HCT116 (cell line): ENCODE data around the gene ABHD16A. TPM values are rescaled to one million over a fixed set of nuclear protein-coding genes. Genes with fewer than 3 reads are reported as not detected.

Source experiments
- ATAC-seq: fragments of 200-7000 bp; cut with Tn5 transposase; 2 replicates; pipeline ENCODE4 v1.9.1; 2020; ENCODE audit warnings: mild to moderate bottlenecking, moderate library complexity
- BruUV-seq: library from RNA; stranded (reverse); fragments of 400-500 nt; replicated peaks from 2 replicates; lab custom pipeline; 2021; lab: Mats Ljungman, UMichigan
- CTCF ChIA-PET: fragments of 300-600 bp; sonication (Branson Sonifier 250); formaldehyde crosslinking; loops from one replicate; lab custom pipeline; 2021; ENCODE audit warnings: antibody characterized with exemption; lab: Charles Lee
- POLR2A ChIA-PET: fragments of 300-600, 350-600 bp; sonication (Branson Sonifier 250); formaldehyde crosslinking; loops from one replicate; lab custom pipeline; 2021; ENCODE audit warnings: antibody characterized with exemption; lab: Charles Lee
- RAD21 ChIA-PET, 2 experiments: fragments of 300-600 bp; sonication (Branson Sonifier 250); formaldehyde crosslinking; loops; one replicate each; lab custom pipeline; 2023; ENCODE audit warnings: low total read pairs in 2 of 2; ENCODE audit not compliant: uncharacterized antibody in 2 of 2, unreplicated experiment in 2 of 2, low non-redundant PET in 1 of 2; lab: Charles Lee
- DNase-seq: peaks from one replicate; pipeline ENCODE4 v3.0.0-alpha.2; 2010; ENCODE audit warnings: low read depth, low spot score
- H2AFZ ChIP-seq: fragments of 200-600 bp; shearing (Covaris generic), sonication (generic); 2 replicates; pipeline ENCODE4 v1.6.1; 2017; ENCODE audit warnings: low read depth, mixed run types, mixed read lengths, antibody characterized with exemption, low read length; ENCODE audit not compliant: poor library complexity, severe bottlenecking
- H3K27ac ChIP-seq: 2 replicates; pipeline ENCODE4 v1.5.1; 2012; ENCODE audit warnings: low read depth, low read length
- H3K27me3 ChIP-seq: fragments of 200-600 bp; sonication (generic); 2 replicates; pipeline ENCODE4 v1.6.1; 2016; ENCODE audit warnings: mixed run types, low read length, mixed read lengths; ENCODE audit not compliant: insufficient read depth
- H3K36me3 ChIP-seq, 2 experiments: fragments of 200-500 bp in 1 of 2; fragments of 200-600 bp in 1 of 2; sonication (Bioruptor generic) in 1 of 2; sonication (generic) in 1 of 2; 2 replicates each; pipeline versions ENCODE4 v1.5.1 to v1.6.1; 2014 to 2016; ENCODE audit warnings: low read length in 2 of 2, inconsistent platforms in 1 of 2, mixed read lengths in 1 of 2, mixed run types in 1 of 2; ENCODE audit not compliant: insufficient read depth in 2 of 2, control insufficient read depth in 1 of 2
- H3K4me1 ChIP-seq, 2 experiments: fragments of 200-600 bp in 1 of 2; sonication (generic) in 1 of 2; 2 replicates each; pipeline versions ENCODE4 v1.5.1 to v1.6.1; 2012 to 2017; ENCODE audit warnings: low read length in 2 of 2, inconsistent platforms in 1 of 2, mild to moderate bottlenecking in 1 of 2, mixed read lengths in 1 of 2, mixed run types in 1 of 2, moderate library complexity in 1 of 2; ENCODE audit not compliant: insufficient read depth in 2 of 2, control insufficient read depth in 1 of 2
- H3K4me2 ChIP-seq: fragments of 200-600 bp; sonication (generic); 2 replicates; pipeline ENCODE4 v1.6.1; 2017; ENCODE audit warnings: mixed run types, low read length, mixed read lengths
- H3K4me3 ChIP-seq, 2 experiments: fragments of 200-600 bp in 1 of 2; sonication (generic) in 1 of 2; replicated peaks in 1 of 2; 2 replicates each; pipeline ENCODE4 v1.5.1; 2011 to 2016; ENCODE audit warnings: low read length in 2 of 2, control low read depth in 1 of 2, low read depth in 1 of 2, mild to moderate bottlenecking in 1 of 2, mixed read lengths in 1 of 2, mixed run types in 1 of 2
- H3K79me2 ChIP-seq: fragments of 200-600 bp; sonication (generic); 2 replicates; pipeline ENCODE4 v1.6.1; 2017; ENCODE audit warnings: mild to moderate bottlenecking, mixed run types, low read length, moderate library complexity, mixed read lengths; ENCODE audit not compliant: insufficient read depth
- H3K9ac ChIP-seq: fragments of 200-600 bp; sonication (generic); 2 replicates; pipeline ENCODE4 v1.6.1; 2016; ENCODE audit warnings: low read length, mixed read lengths
- H3K9me2 ChIP-seq: fragments of 200-600 bp; sonication (generic), shearing (Covaris generic); 2 replicates; pipeline ENCODE4 v1.6.1; 2017; ENCODE audit warnings: mixed run types, mild to moderate bottlenecking, moderate library complexity; ENCODE audit not compliant: insufficient read depth
- H3K9me3 ChIP-seq, 2 experiments: fragments of 200-500 bp in 1 of 2; fragments of 200-600 bp in 1 of 2; sonication (Bioruptor generic) in 1 of 2; sonication (generic) in 1 of 2; 2 replicates each; pipeline ENCODE4 v1.6.1; 2014 to 2017; ENCODE audit warnings: low read length in 2 of 2, mixed read lengths in 2 of 2, inconsistent platforms in 1 of 2, low read depth in 1 of 2, mild to moderate bottlenecking in 1 of 2, mixed run types in 1 of 2, moderate library complexity in 1 of 2; ENCODE audit not compliant: control insufficient read depth in 1 of 2, insufficient read depth in 1 of 2
- H4K20me1 ChIP-seq: fragments of 200-600 bp; sonication (generic), shearing (Covaris generic); 2 replicates; pipeline ENCODE4 v1.6.1; 2017; ENCODE audit warnings: mixed run types, mild to moderate bottlenecking, moderate library complexity; ENCODE audit not compliant: insufficient read depth
- CBX3 ChIP-seq: IDR thresholded peaks from 2 replicates; pipeline ENCODE4 v1.6.1; 2012; ENCODE audit warnings: low read depth
- POLR2A ChIP-seq: IDR thresholded peaks from 2 replicates; pipeline ENCODE4 v1.7.0; 2011; ENCODE audit warnings: borderline replicate concordance; ENCODE audit not compliant: insufficient read depth, insufficient read length; ENCODE audit errors: extremely low read depth
- POLR2AphosphoS5 ChIP-seq: IDR thresholded peaks from 2 replicates; pipeline ENCODE4 v1.6.1; 2011; ENCODE audit warnings: mild to moderate bottlenecking, low read depth, low read length, moderate library complexity
- TCF7L2 ChIP-seq: IDR thresholded peaks from 2 replicates; pipeline ENCODE4 v1.7.0; 2011; ENCODE audit warnings: borderline replicate concordance, inconsistent platforms; ENCODE audit not compliant: insufficient read depth, insufficient read length; ENCODE audit errors: extremely low read depth
- ZFX ChIP-seq: fragments of 450-650 bp; IDR thresholded peaks from 2 replicates; pipeline ENCODE4 v1.6.1; 2017
- intact Hi-C: fragments of 100-400 bp; cut with micrococcal nuclease; formaldehyde crosslinking; loops from 2 replicates; pipeline ENCODE4 v1.10.0; 2022
- total RNA-seq: library from RNA; stranded (reverse); gene quantifications from one replicate; pipeline ENCODE4 v1.2.1, GENCODE V29; 2021; ENCODE audit not compliant: unreplicated experiment
- TF ChIP-seq, protein P1 (sequence below): IDR thresholded peaks from 2 replicates; pipeline ENCODE4 v1.6.1; 2012
- TF ChIP-seq, protein P2 (sequence below): IDR thresholded peaks from 2 replicates; pipeline ENCODE4 v1.6.1; 2012; ENCODE audit warnings: low read depth

The ABHD16A gene
- total RNA-seq, 1 experiment from 2014 or later, result 32.4 TPM

DNA sequence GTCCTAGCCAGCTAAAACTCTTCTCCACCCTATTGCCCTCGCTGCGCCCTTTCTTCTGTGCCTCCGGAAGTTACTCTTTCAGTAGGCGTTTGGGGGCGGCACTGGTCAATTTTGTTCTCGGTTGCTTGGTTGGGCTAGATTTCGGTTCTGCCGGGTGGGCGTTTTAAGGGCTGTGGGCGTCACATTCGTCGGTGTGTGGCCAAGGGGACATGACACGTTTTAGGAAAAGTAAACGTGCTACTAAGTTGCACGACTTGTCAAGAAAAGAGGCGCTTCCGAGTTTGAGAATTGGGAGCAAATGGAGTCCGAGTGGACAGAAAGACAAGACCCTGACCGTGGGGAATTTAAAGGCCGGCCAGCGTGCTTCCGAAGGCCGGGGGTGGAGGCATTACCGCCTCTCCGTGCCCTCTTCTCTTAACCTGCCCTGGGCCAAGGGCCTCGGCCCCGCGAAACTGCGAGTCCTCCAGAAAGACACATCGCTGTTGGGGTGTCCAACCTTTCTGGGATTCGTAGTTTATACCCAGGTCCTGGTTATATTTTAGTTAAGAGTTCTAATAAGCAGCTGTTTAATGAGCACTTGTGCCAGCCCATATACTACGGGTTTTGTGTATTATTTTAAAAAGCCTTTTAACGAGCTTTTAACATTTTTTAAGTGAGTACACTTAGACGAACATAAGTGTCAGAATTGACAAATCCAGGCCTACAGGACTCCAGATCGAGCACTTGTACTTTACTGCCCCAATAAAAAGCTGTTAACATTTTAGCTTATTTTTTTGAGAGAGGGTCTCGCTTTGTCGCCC, 50.0 kb downstream of the ABHD16A start:
- intact Hi-C loops, result loop anchor here (1.0 kb wide), 2 partner anchors 33 to 107 kb away; partner anchors contain the start of genes ATP6V1G2 and PRRC2A
- Histone ChIP-seq H3K9me2 (no peaks in the 10 kb centered on the region), H3K27me3 (no peaks in the 10 kb centered on the region), H3K9ac (peak overlapping the region; percentile 80), H3K4me2 (peak overlapping the region; percentile 80), H4K20me1 (no peaks in the 10 kb centered on the region), H3K4me3 (peak overlapping the region; percentile 55 to 66), H3K9me3 (no peaks in the 10 kb centered on the region), H3K36me3 (peaks cover 13 to 16% of the 10 kb centered on the region in 2 experiments), H2AFZ (no peak overlapping the region), H3K4me1 (peaks cover 7 to 21% of the 10 kb centered on the region in 2 experiments), H3K27ac (peak overlapping the region; percentile 89), H3K79me2 (peaks cover 45% of the 10 kb centered on the region)
- CTCF ChIA-PET, result interaction anchor here (1.0 to 1.1 kb wide), 2 partner anchors 116 to 138 kb away, joined by 3 to 4 read pairs; no protein-coding TSS in a partner anchor
- TF ChIP-seq, protein P1, sequence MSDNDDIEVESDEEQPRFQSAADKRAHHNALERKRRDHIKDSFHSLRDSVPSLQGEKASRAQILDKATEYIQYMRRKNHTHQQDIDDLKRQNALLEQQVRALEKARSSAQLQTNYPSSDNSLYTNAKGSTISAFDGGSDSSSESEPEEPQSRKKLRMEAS, result no peak
- TF ChIP-seq POLR2A (peak; percentile 68), ZFX (0 out of 2 replicates have a peak, but pooled peaks have one; percentile 28), CBX3 (no peak), TCF7L2 (peak; percentile 48), POLR2AphosphoS5 (peak; percentile 92)
- TF ChIP-seq, protein P2, sequence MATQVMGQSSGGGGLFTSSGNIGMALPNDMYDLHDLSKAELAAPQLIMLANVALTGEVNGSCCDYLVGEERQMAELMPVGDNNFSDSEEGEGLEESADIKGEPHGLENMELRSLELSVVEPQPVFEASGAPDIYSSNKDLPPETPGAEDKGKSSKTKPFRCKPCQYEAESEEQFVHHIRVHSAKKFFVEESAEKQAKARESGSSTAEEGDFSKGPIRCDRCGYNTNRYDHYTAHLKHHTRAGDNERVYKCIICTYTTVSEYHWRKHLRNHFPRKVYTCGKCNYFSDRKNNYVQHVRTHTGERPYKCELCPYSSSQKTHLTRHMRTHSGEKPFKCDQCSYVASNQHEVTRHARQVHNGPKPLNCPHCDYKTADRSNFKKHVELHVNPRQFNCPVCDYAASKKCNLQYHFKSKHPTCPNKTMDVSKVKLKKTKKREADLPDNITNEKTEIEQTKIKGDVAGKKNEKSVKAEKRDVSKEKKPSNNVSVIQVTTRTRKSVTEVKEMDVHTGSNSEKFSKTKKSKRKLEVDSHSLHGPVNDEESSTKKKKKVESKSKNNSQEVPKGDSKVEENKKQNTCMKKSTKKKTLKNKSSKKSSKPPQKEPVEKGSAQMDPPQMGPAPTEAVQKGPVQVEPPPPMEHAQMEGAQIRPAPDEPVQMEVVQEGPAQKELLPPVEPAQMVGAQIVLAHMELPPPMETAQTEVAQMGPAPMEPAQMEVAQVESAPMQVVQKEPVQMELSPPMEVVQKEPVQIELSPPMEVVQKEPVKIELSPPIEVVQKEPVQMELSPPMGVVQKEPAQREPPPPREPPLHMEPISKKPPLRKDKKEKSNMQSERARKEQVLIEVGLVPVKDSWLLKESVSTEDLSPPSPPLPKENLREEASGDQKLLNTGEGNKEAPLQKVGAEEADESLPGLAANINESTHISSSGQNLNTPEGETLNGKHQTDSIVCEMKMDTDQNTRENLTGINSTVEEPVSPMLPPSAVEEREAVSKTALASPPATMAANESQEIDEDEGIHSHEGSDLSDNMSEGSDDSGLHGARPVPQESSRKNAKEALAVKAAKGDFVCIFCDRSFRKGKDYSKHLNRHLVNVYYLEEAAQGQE, result no peak
- TSS peak; percentile 99 for BruUV-seq
- RAD21 ChIA-PET, result no interaction called here
- POLR2A ChIA-PET, result interaction anchor here (1.2 to 2.6 kb wide), 6 partner anchors 8 to 174 kb away, joined by 3 to 32 read pairs (median 12); partner anchors contain the start of genes ABHD16A, C6orf47, CSNK2B and GPANK1
- ATAC-seq (peak; percentile 75), DNase-seq (no peak)
